NB4 (cell line): ENCODE measurements around the gene TMED4.

ENCODE experiments used
- CTCF ChIP-seq: IDR thresholded peaks from one replicate; pipeline ENCODE4 v1.5.1; 2012; ENCODE audit warnings: low read depth, low read length
- MYC ChIP-seq: IDR thresholded peaks from 2 replicates; pipeline ENCODE4 v1.6.1; 2011; ENCODE audit warnings: low read depth, low read length
- POLR2A ChIP-seq: IDR thresholded peaks from 2 replicates; pipeline ENCODE4 v1.6.1; 2011; ENCODE audit warnings: mild to moderate bottlenecking; ENCODE audit not compliant: insufficient read length; ENCODE audit errors: extremely low read depth

DNA sequence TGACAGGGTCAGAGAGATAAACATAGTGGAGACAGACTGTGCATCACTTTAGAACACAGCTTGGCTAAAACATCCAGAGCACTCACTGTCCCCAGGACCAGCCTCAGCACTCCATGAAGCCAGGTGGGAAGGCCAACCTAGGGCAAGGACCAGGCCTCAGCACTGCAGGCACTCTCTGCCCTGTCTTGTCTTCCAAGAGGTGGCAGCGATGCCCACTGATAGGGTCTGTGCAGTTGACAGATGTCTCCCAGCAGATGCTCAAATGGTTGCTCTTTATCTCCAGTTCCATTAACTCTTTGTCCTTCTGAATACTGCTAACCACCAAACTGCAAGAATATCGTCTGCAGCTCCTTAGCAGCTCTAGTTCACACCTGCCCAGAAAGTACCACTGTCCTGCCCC, 17.4 kb downstream of the TMED4 start:
- TF ChIP-seq CTCF (no peak), POLR2A (no peak), MYC (no peak)
